Neural progenitor cell (in vitro differentiated cells): ENCODE measurements around the gene PTTG1IP. TPM values are rescaled to one million over a fixed set of nuclear protein-coding genes. Genes with fewer than 3 reads are reported as not detected.

Experiments used
- DNase-seq: peaks from one replicate; pipeline ENCODE4 v3.0.0-alpha.2; 2016; ENCODE audit warnings: low spot score
- H2AFZ ChIP-seq: fragments of 200-600 bp; sonication (generic); replicated peaks from 2 replicates; pipeline ENCODE4 v1.6.1; 2016; ENCODE audit warnings: antibody characterized with exemption
- H3F3A ChIP-seq: fragments of 200-600 bp; sonication (generic); 2 replicates; pipeline ENCODE4 v1.6.1; 2016; ENCODE audit warnings: antibody characterized with exemption, low read depth
- H3K27ac ChIP-seq: fragments of 200-600 bp; sonication (generic); 2 replicates; pipeline ENCODE4 v1.5.1; 2016; ENCODE audit warnings: mild to moderate bottlenecking
- H3K27me3 ChIP-seq: fragments of 200-600 bp; sonication (generic); 2 replicates; pipeline ENCODE4 v1.6.1; 2016; ENCODE audit warnings: mild to moderate bottlenecking, moderate library complexity
- H3K36me3 ChIP-seq: fragments of 200-600 bp; sonication (generic); 2 replicates; pipeline ENCODE4 v1.5.1; 2016
- H3K4me1 ChIP-seq: fragments of 200-600 bp; sonication (generic); 2 replicates; pipeline ENCODE4 v1.6.1; 2016; ENCODE audit warnings: mixed run types
- H3K4me2 ChIP-seq: fragments of 200-600 bp; sonication (generic); 2 replicates; pipeline ENCODE4 v1.6.1; 2016
- H3K4me3 ChIP-seq: fragments of 200-600 bp; sonication (generic); 2 replicates; pipeline ENCODE4 v1.5.1; 2016
- H3K79me2 ChIP-seq: fragments of 200-600 bp; sonication (generic); 2 replicates; pipeline ENCODE4 v1.6.1; 2016; ENCODE audit warnings: low read depth
- H3K9ac ChIP-seq: fragments of 200-600 bp; sonication (generic); 2 replicates; pipeline ENCODE4 v1.6.1; 2016
- H3K9me3 ChIP-seq: fragments of 200-600 bp; sonication (generic); 2 replicates; pipeline ENCODE4 v1.5.1; 2016; ENCODE audit warnings: low read depth
- H4K20me1 ChIP-seq: fragments of 200-600 bp; sonication (generic); 2 replicates; pipeline ENCODE4 v1.6.1; 2016; ENCODE audit warnings: low read depth
- H3K27ac Mint-ChIP-seq: 3 replicates; pipeline ENCODE4 v1.8.0; 2021; ENCODE audit warnings: mixed read lengths
- H3K27me3 Mint-ChIP-seq: 2 replicates; pipeline ENCODE4 v1.8.0; 2022; ENCODE audit warnings: low read depth, mild to moderate bottlenecking, inconsistent platforms, moderate library complexity, mixed read lengths; ENCODE audit not compliant: insufficient read depth
- H3K36me3 Mint-ChIP-seq: 3 replicates; pipeline ENCODE4 v1.8.0; 2021; ENCODE audit warnings: mixed read lengths
- H3K4me1 Mint-ChIP-seq: 3 replicates; pipeline ENCODE4 v1.8.0; 2021; ENCODE audit warnings: mixed read lengths
- H3K4me3 Mint-ChIP-seq: 3 replicates; pipeline ENCODE4 v1.8.0; 2021; ENCODE audit warnings: mild to moderate bottlenecking, moderate library complexity, mixed read lengths
- H3K9me3 Mint-ChIP-seq: 3 replicates; pipeline ENCODE4 v1.8.0; 2020; ENCODE audit warnings: mixed read lengths
- CTCF ChIP-seq: fragments of 200-600 bp; sonication (generic); IDR thresholded peaks from 2 replicates; pipeline ENCODE4 v1.5.1; 2017; ENCODE audit warnings: antibody characterized with exemption, mild to moderate bottlenecking
- EZH2 ChIP-seq: fragments of 200-600 bp; sonication (generic); IDR thresholded peaks from 2 replicates; pipeline ENCODE4 v1.6.1; 2017; ENCODE audit warnings: antibody characterized with exemption, mild to moderate bottlenecking, moderate library complexity
- EZH2phosphoT487 ChIP-seq: fragments of 200-600 bp; sonication (generic); IDR thresholded peaks from 2 replicates; pipeline ENCODE4 v1.6.1; 2017; ENCODE audit warnings: antibody characterized with exemption
- total RNA-seq: library from RNA; depleted of rRNA; stranded (reverse); fragments of >200 nt; gene quantifications from 2 replicates; pipeline ENCODE4 v1.2.3, GENCODE V29; 2015; ENCODE audit warnings: low replicate concordance

The PTTG1IP gene
- total RNA-seq, 1 donor from 2014 or later: 162 TPM

GRCh38 chr21:44853601-44854390 is 19.7 kb downstream of the PTTG1IP start:
- no peak overlapping the region for H3K4me3 Mint-ChIP-seq
- Histone ChIP-seq H3K9me3 (no peaks in the 10 kb centered on the region), H4K20me1 (peaks cover 54% of the 10 kb centered on the region), H3K9ac (no peak overlapping the region), H3K36me3 (no peaks in the 10 kb centered on the region), H3K27ac (no peak overlapping the region), H3K4me1 (no peaks in the 10 kb centered on the region), H3K79me2 (peaks cover 34% of the 10 kb centered on the region), H3F3A (no peaks in the 10 kb centered on the region), H3K27me3 (no peaks in the 10 kb centered on the region), H2AFZ (no peak overlapping the region), H3K4me2 (no peak overlapping the region), H3K4me3 (no peak overlapping the region)
- H3K27me3 Mint-ChIP-seq: no peaks in the 10 kb centered on the region
- H3K27ac Mint-ChIP-seq: no peak overlapping the region
- no peaks in the 10 kb centered on the region for H3K4me1 Mint-ChIP-seq
- TF ChIP-seq CTCF: no peak
- no peak for TF ChIP-seq EZH2phosphoT487
- no peak for TF ChIP-seq EZH2
- DNase-seq: no peak
- H3K9me3 Mint-ChIP-seq: no peaks in the 10 kb centered on the region
- peaks cover 32% of the 10 kb centered on the region for H3K36me3 Mint-ChIP-seq

GRCh38 chr21:44850905-44851657 is 22.4 kb downstream of the PTTG1IP start:
- Histone ChIP-seq H3K36me3 (no peaks in the 10 kb centered on the region), H3K27ac (no peak overlapping the region), H3K4me2 (no peak overlapping the region), H4K20me1 (peaks cover 27% of the 10 kb centered on the region), H3K4me1 (peaks cover 5% of the 10 kb centered on the region), H3K27me3 (no peaks in the 10 kb centered on the region), H3K4me3 (no peak overlapping the region), H3K9ac (no peak overlapping the region), H3F3A (peaks cover 7% of the 10 kb centered on the region), H3K79me2 (peaks cover 9% of the 10 kb centered on the region), H2AFZ (no peak overlapping the region), H3K9me3 (no peaks in the 10 kb centered on the region)
- no peak for DNase-seq
- Mint-ChIP-seq H3K4me3 (no peak overlapping the region), H3K4me1 (peaks cover 5% of the 10 kb centered on the region), H3K36me3 (peaks cover 25% of the 10 kb centered on the region), H3K27me3 (no peaks in the 10 kb centered on the region), H3K9me3 (no peaks in the 10 kb centered on the region), H3K27ac (no peak overlapping the region)
- no peak for TF ChIP-seq EZH2phosphoT487
- no peak for TF ChIP-seq EZH2
- no peak for TF ChIP-seq CTCF

GRCh38 chr21:44850208-44850800 is 23.2 kb downstream of the PTTG1IP start:
- Histone ChIP-seq H3K4me1 (peaks cover 6% of the 10 kb centered on the region), H3K79me2 (peaks cover 8% of the 10 kb centered on the region), H3K4me2 (no peak overlapping the region), H3K9ac (no peak overlapping the region), H3F3A (peaks cover 13% of the 10 kb centered on the region), H3K4me3 (no peak overlapping the region), H3K9me3 (no peaks in the 10 kb centered on the region), H3K27me3 (no peaks in the 10 kb centered on the region), H3K36me3 (no peaks in the 10 kb centered on the region), H4K20me1 (peaks cover 22% of the 10 kb centered on the region), H3K27ac (no peak overlapping the region), H2AFZ (no peak overlapping the region)
- Mint-ChIP-seq H3K27ac (no peak overlapping the region), H3K4me1 (peaks cover 7% of the 10 kb centered on the region), H3K36me3 (peaks cover 22% of the 10 kb centered on the region), H3K9me3 (no peaks in the 10 kb centered on the region), H3K27me3 (no peaks in the 10 kb centered on the region), H3K4me3 (no peak overlapping the region)
- no peak for TF ChIP-seq EZH2
- no peak for TF ChIP-seq CTCF
- no peak for TF ChIP-seq EZH2phosphoT487
- no peak for DNase-seq
